IMR-90 (cell line): ENCODE data around the gene GNGT1. TPM values are rescaled to one million over a fixed set of nuclear protein-coding genes. Genes with fewer than 3 reads are reported as not detected.
A peak's percentile ranks its signal among the peaks of the same experiment; 100 is the strongest.

Experiments used
- ATAC-seq: fragments of 200-7000 bp; cut with Tn5 transposase; 2 replicates; pipeline ENCODE4 v1.9.1; 2020; ENCODE audit warnings: low read depth, mild to moderate bottlenecking, moderate library complexity
- BruUV-seq: library from RNA; stranded (reverse); fragments of 400-500 nt; replicated peaks from 2 replicates; lab custom pipeline; 2021; lab: Mats Ljungman, UMichigan
- CTCF ChIA-PET: fragments of 300-600 bp; formaldehyde crosslinking; extraction: SDS; loops from one replicate; lab custom pipeline; 2021; ENCODE audit warnings: antibody characterized with exemption; lab: Yijun Ruan, JAX
- POLR2A ChIA-PET: fragments of 300-600 bp; sonication (Branson Sonifier 250); formaldehyde crosslinking; loops from one replicate; lab custom pipeline; 2022; ENCODE audit warnings: antibody characterized with exemption; ENCODE audit not compliant: unreplicated experiment; lab: Charles Lee
- DNase-seq: peaks from one replicate; pipeline ENCODE4 v3.0.0; 2013
- H2AFZ ChIP-seq: replicated peaks from 2 replicates; pipeline ENCODE3; 2013; ENCODE audit warnings: low read length, mild to moderate bottlenecking; ENCODE audit not compliant: poor library complexity
- H2AK5ac ChIP-seq: 2 replicates; pipeline ENCODE4 v1.6.1; 2013; ENCODE audit warnings: low read depth, low read length, inconsistent platforms
- H2AK9ac ChIP-seq: replicated peaks from 2 replicates; pipeline ENCODE3; 2013; ENCODE audit warnings: mild to moderate bottlenecking, low read depth, low read length, moderate library complexity; ENCODE audit not compliant: poor library complexity
- H2BK120ac ChIP-seq: 2 replicates; pipeline ENCODE4 v1.6.1; 2013; ENCODE audit warnings: low read depth, low read length, inconsistent platforms
- H2BK15ac ChIP-seq: 3 replicates; pipeline ENCODE4 v1.6.1; 2013; ENCODE audit warnings: low read depth, low read length, inconsistent platforms
- H2BK20ac ChIP-seq: 2 replicates; pipeline ENCODE4 v1.6.1; 2013; ENCODE audit warnings: low read depth, mild to moderate bottlenecking, inconsistent platforms, low read length, moderate library complexity
- H2BK5ac ChIP-seq: 2 replicates; pipeline ENCODE4 v1.6.1; 2013; ENCODE audit warnings: mild to moderate bottlenecking, low read depth, low read length, inconsistent platforms; ENCODE audit not compliant: poor library complexity, severe bottlenecking
- H3K14ac ChIP-seq: replicated peaks from 2 replicates; pipeline ENCODE4 v1.6.1; 2013; ENCODE audit warnings: low read depth, low read length, inconsistent platforms
- H3K18ac ChIP-seq: 2 replicates; pipeline ENCODE4 v1.6.1; 2013; ENCODE audit warnings: low read depth, low read length, control low read depth
- H3K23ac ChIP-seq: 2 replicates; pipeline ENCODE4 v1.6.1; 2013; ENCODE audit warnings: low read depth, low read length, inconsistent platforms
- H3K27ac ChIP-seq: 2 replicates; pipeline ENCODE4 v1.5.1; 2013; ENCODE audit warnings: mild to moderate bottlenecking, control low read depth, low read length; ENCODE audit not compliant: insufficient read depth
- H3K27me3 ChIP-seq: 2 replicates; pipeline ENCODE4 v1.6.1; 2013; ENCODE audit warnings: low read length; ENCODE audit not compliant: control insufficient read depth, insufficient read depth
- H3K36me3 ChIP-seq: 2 replicates; pipeline ENCODE4 v1.6.1; 2013; ENCODE audit warnings: low read length, mixed read lengths; ENCODE audit not compliant: control insufficient read depth, insufficient read depth
- H3K4ac ChIP-seq: 2 replicates; pipeline ENCODE4 v1.6.1; 2013; ENCODE audit warnings: low read depth, low read length, inconsistent platforms
- H3K4me1 ChIP-seq: 2 replicates; pipeline ENCODE4 v1.6.1; 2013; ENCODE audit warnings: low read length, mixed read lengths; ENCODE audit not compliant: control insufficient read depth, insufficient read depth
- H3K4me2 ChIP-seq: 2 replicates; pipeline ENCODE4 v1.6.1; 2013; ENCODE audit warnings: low read depth, mild to moderate bottlenecking, control low read depth, low read length, moderate library complexity
- H3K4me3 ChIP-seq: 2 replicates; pipeline ENCODE4 v1.5.1; 2013; ENCODE audit warnings: low read depth, mild to moderate bottlenecking, control low read depth, low read length, moderate library complexity; ENCODE audit not compliant: insufficient read depth
- H3K56ac ChIP-seq: 2 replicates; pipeline ENCODE4 v1.6.1; 2013; ENCODE audit warnings: low read length, inconsistent platforms; ENCODE audit not compliant: insufficient read depth; ENCODE audit errors: extremely low read depth
- H3K79me1 ChIP-seq, 2 experiments: 2 replicates each; pipeline ENCODE4 v1.6.1; 2013; ENCODE audit warnings: low read length in 2 of 2, inconsistent platforms in 1 of 2, low read depth in 1 of 2
- H3K9ac ChIP-seq: 2 replicates; pipeline ENCODE4 v1.6.1; 2013; ENCODE audit warnings: low read depth, low read length, control low read depth
- H3K9me1 ChIP-seq: 2 replicates; pipeline ENCODE4 v1.6.1; 2013; ENCODE audit warnings: low read length, inconsistent platforms; ENCODE audit not compliant: insufficient read depth
- H3K9me3 ChIP-seq: 2 replicates; pipeline ENCODE4 v1.6.1; 2013; ENCODE audit warnings: low read length; ENCODE audit not compliant: control insufficient read depth, insufficient read depth
- H4K20me1 ChIP-seq: 2 replicates; pipeline ENCODE4 v1.6.1; 2013; ENCODE audit warnings: low read length, inconsistent platforms; ENCODE audit not compliant: insufficient read depth
- H4K5ac ChIP-seq: 2 replicates; pipeline ENCODE4 v1.6.1; 2013; ENCODE audit warnings: mild to moderate bottlenecking, low read depth, low read length, control low read depth
- H4K8ac ChIP-seq, 2 experiments: 2 replicates each; pipeline ENCODE4 v1.6.1; 2013; ENCODE audit warnings: low read depth in 2 of 2, low read length in 2 of 2, control low read depth in 1 of 2, inconsistent platforms in 1 of 2
- H4K91ac ChIP-seq: 2 replicates; pipeline ENCODE4 v1.6.1; 2013; ENCODE audit warnings: low read depth, low read length, inconsistent platforms; ENCODE audit not compliant: insufficient read depth
- CHD1 ChIP-seq: IDR thresholded peaks from 2 replicates; pipeline ENCODE4 v1.6.1; 2012; ENCODE audit warnings: low read depth, low read length, improper control_type of control experiment
- FOS ChIP-seq: fragments of 150-350 bp; IDR thresholded peaks from 2 replicates; pipeline ENCODE4 v1.6.1; 2016; ENCODE audit warnings: low read depth, low read length
- MAFK ChIP-seq: IDR thresholded peaks from 2 replicates; pipeline ENCODE4 v1.6.1; 2012; ENCODE audit warnings: low read depth, low read length, improper control_type of control experiment
- POLR2A ChIP-seq: IDR thresholded peaks from 2 replicates; pipeline ENCODE4 v1.6.1; 2012; ENCODE audit warnings: mild to moderate bottlenecking, low read depth, low read length
- RAD21 ChIP-seq: IDR thresholded peaks from 2 replicates; pipeline ENCODE4 v1.6.1; 2012; ENCODE audit warnings: low read length, improper control_type of control experiment
- RCOR1 ChIP-seq: IDR thresholded peaks from 2 replicates; pipeline ENCODE4 v1.6.1; 2012; ENCODE audit warnings: mild to moderate bottlenecking, low read length, improper control_type of control experiment; ENCODE audit not compliant: insufficient replicate concordance
- SMC3 ChIP-seq: fragments of 150-350 bp; IDR thresholded peaks from 2 replicates; pipeline ENCODE4 v1.6.1; 2016; ENCODE audit warnings: low read depth, mild to moderate bottlenecking, antibody characterized with exemption, low read length, moderate library complexity
- WGBS, 2 experiments: methylation state at CpG; one replicate each; pipeline versions ENCODE4 v1.1.5 to v1.1.7; 2013; ENCODE audit warnings: missing lambda C conversion rate in 2 of 2; ENCODE audit not compliant: insufficient read length in 1 of 2; ENCODE audit errors: extremely low coverage in 2 of 2; 5-methylcytosine and 5-hydroxymethylcytosine counted together
- dilution Hi-C: fragments of 300-500 bp; cut with HindIII; formaldehyde crosslinking; loops from one replicate; pipeline ENCODE4 v1.14.3; 2018; ENCODE audit warnings: low sequenced_read_pairs; ENCODE audit not compliant: unreplicated experiment
- in situ Hi-C: fragments of 300-500 bp; cut with MboI; formaldehyde crosslinking; loops from 3 replicates; pipeline ENCODE4 v1.14.3; 2019; ENCODE audit warnings: low sequenced_read_pairs, inconsistent platforms, mixed read lengths
- intact Hi-C: fragments of 100-400 bp; cut with micrococcal nuclease; formaldehyde crosslinking; loops from 2 replicates; pipeline ENCODE4 v1.10.0; 2022
- polyA plus RNA-seq, 3 experiments: library from polyadenylated mRNA; depleted of rRNA; stranded (reverse); fragments of >200 nt; gene quantifications; 2 replicates each; pipeline ENCODE4 v1.2.3, GENCODE V29; 2012; ENCODE audit warnings: low replicate concordance in 1 of 3
- total RNA-seq: library from RNA; depleted of rRNA; stranded (reverse); fragments of >200 nt; gene quantifications from 2 replicates; pipeline ENCODE4 v1.2.3, GENCODE V29; 2012
- TF ChIP-seq, protein P1 (sequence below): conservative IDR thresholded peaks from 2 replicates; pipeline ENCODE4 v1.5.1; 2012; ENCODE audit warnings: mild to moderate bottlenecking, low read depth, low read length, improper control_type of control experiment
- TF ChIP-seq, protein P2 (sequence below): fragments of 150-350 bp; IDR thresholded peaks from 2 replicates; pipeline ENCODE4 v1.6.1; 2016; ENCODE audit warnings: low read depth, mild to moderate bottlenecking, low read length, moderate library complexity, borderline replicate concordance

The GNGT1 gene
- total and polyA plus RNA-seq, 2 of the 4 experiments (the other 2 are of a cell fraction) = not detected

GRCh38 chr7:93937818-93938217 lies 31.5 kb downstream of the GNGT1 start:
- Histone ChIP-seq H3K4ac (no peak overlapping the region; the same call in 1 of the 2 replicates), H3K4me3 (no peak overlapping the region), H2AFZ (no peak overlapping the region), H2AK5ac (no peak overlapping the region), H2BK20ac (peak overlapping the region; percentile 18; the same call in 1 of the 2 replicates), H2BK5ac (no peak overlapping the region), H2BK15ac (peak overlapping the region; percentile 23; the same call in 1 of the 3 replicates), H3K23ac (no peak overlapping the region; the same call in 1 of the 2 replicates), H3K4me2 (no peak overlapping the region), H2BK120ac (peak overlapping the region; percentile 32; the same call in 1 of the 2 replicates), H3K27ac (no peak overlapping the region), H4K91ac (peak overlapping the region; percentile 32; the same call in 1 of the 2 replicates), H3K9ac (no peak overlapping the region), H4K20me1 (no peaks in the 10 kb centered on the region), H3K9me1 (peaks cover 7% of the 10 kb centered on the region), H4K5ac (no peak overlapping the region), H2AK9ac (no peak overlapping the region), H3K18ac (peak overlapping the region; percentile 37; the same call in 1 of the 2 replicates), H3K14ac (0 out of 2 replicates have a peak overlapping the region, but pooled peaks have one; percentile 43), H3K79me1 (no peaks in the 10 kb centered on the region), H3K36me3 (no peaks in the 10 kb centered on the region), H4K8ac (0 out of 4 replicates have a peak overlapping the region, but pooled peaks of 1 of the 2 experiments have one; percentile 39), H3K27me3 (no peaks in the 10 kb centered on the region), H3K56ac (no peak overlapping the region), H3K9me3 (no peaks in the 10 kb centered on the region), H3K4me1 (peaks cover 9% of the 10 kb centered on the region)
- WGBS, 2 experiments = no CpG with 5 or more reads among the region's 1 CpG
- POLR2A ChIA-PET = no interaction called here
- DNase-seq = no peak
- TF ChIP-seq, protein P1, sequence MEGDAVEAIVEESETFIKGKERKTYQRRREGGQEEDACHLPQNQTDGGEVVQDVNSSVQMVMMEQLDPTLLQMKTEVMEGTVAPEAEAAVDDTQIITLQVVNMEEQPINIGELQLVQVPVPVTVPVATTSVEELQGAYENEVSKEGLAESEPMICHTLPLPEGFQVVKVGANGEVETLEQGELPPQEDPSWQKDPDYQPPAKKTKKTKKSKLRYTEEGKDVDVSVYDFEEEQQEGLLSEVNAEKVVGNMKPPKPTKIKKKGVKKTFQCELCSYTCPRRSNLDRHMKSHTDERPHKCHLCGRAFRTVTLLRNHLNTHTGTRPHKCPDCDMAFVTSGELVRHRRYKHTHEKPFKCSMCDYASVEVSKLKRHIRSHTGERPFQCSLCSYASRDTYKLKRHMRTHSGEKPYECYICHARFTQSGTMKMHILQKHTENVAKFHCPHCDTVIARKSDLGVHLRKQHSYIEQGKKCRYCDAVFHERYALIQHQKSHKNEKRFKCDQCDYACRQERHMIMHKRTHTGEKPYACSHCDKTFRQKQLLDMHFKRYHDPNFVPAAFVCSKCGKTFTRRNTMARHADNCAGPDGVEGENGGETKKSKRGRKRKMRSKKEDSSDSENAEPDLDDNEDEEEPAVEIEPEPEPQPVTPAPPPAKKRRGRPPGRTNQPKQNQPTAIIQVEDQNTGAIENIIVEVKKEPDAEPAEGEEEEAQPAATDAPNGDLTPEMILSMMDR = no peak
- TF ChIP-seq FOS = no peak
- no peak for TF ChIP-seq RAD21
- TF ChIP-seq, protein P2, sequence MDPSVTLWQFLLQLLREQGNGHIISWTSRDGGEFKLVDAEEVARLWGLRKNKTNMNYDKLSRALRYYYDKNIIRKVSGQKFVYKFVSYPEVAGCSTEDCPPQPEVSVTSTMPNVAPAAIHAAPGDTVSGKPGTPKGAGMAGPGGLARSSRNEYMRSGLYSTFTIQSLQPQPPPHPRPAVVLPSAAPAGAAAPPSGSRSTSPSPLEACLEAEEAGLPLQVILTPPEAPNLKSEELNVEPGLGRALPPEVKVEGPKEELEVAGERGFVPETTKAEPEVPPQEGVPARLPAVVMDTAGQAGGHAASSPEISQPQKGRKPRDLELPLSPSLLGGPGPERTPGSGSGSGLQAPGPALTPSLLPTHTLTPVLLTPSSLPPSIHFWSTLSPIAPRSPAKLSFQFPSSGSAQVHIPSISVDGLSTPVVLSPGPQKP = no peak
- no peak for TF ChIP-seq RCOR1
- TF ChIP-seq CHD1 = no peak
- no peak for TF ChIP-seq MAFK
- TF ChIP-seq SMC3 = no peak
- no peak for TF ChIP-seq POLR2A
- no peak for ATAC-seq
- CTCF ChIA-PET = no interaction called here
- intact Hi-C loops (no loop called here), in situ Hi-C loops (no loop called here), dilution Hi-C loops (no loop called here)
- BruUV-seq = no TSS peak
